ENCODE measurements around the gene LMO7.

LMO7 gene

DNA sequence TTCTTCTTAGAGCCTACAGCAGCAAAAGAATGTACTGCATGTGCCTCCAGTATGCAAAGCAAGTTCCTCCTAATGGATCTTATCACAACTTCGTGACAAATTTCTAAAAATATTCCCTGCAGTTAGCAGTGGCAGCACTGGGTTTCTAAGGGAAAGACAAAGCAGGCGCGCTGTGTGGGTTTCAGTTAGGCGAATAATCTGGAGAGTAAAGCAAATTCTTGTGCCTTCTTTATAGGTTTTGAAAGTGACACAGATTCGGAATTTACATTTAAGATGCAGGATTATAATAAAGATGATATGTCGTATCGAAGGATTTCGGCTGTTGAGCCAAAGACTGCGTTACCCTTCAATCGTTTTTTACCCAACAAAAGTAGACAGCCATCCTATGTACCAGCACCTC lies 167.9 kb downstream of the LMO7 start:
- TF ChIP-seq, protein P1, sequence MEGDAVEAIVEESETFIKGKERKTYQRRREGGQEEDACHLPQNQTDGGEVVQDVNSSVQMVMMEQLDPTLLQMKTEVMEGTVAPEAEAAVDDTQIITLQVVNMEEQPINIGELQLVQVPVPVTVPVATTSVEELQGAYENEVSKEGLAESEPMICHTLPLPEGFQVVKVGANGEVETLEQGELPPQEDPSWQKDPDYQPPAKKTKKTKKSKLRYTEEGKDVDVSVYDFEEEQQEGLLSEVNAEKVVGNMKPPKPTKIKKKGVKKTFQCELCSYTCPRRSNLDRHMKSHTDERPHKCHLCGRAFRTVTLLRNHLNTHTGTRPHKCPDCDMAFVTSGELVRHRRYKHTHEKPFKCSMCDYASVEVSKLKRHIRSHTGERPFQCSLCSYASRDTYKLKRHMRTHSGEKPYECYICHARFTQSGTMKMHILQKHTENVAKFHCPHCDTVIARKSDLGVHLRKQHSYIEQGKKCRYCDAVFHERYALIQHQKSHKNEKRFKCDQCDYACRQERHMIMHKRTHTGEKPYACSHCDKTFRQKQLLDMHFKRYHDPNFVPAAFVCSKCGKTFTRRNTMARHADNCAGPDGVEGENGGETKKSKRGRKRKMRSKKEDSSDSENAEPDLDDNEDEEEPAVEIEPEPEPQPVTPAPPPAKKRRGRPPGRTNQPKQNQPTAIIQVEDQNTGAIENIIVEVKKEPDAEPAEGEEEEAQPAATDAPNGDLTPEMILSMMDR (conservative IDR thresholded peaks at IDR 0.05; ENCODE audit: control insufficient read depth, insufficient read depth, low read depth, low read length): no peak
- DNase-seq (ENCODE audit: low read depth): no peak
- H3K4me3 ChIP-seq (ENCODE audit: control insufficient read depth, low read depth, low read length): no peak overlapping the region

- no peak for DNase-seq (ENCODE audit: low read depth)
- TF ChIP-seq, protein P1 (conservative IDR thresholded peaks at IDR 0.05; ENCODE audit: control insufficient read depth, insufficient read depth, low read depth, low read length): no peak
- no peak overlapping the region for H3K4me3 ChIP-seq (ENCODE audit: control insufficient read depth, low read depth, low read length)
Observed at GRCh38 chr13:75804605-75805004, 168.5 kb downstream of the LMO7 start.

DNA sequence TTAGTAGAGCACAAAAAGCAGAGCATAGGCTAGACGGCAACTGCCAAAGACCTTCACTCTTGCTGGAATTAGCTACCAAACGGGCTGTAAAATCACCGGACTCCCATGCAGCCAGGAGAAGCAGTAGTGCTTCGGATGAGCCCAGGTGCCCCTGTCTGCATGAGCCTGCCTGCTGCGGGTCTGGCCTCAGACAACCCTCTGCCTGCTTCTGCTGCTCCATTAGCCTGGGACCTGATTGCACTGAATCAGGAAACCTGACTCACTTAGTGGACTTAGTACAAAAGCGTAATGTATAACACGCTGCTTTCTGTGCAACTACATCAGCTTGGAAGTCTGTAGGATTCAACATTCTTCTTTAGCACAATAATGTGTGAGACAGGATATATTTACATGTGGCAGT lies 170.0 kb downstream of the LMO7 start:
- no peak overlapping the region for H3K4me3 ChIP-seq (ENCODE audit: control insufficient read depth, low read depth, low read length)
- TF ChIP-seq, protein P1 (conservative IDR thresholded peaks at IDR 0.05; ENCODE audit: control insufficient read depth, insufficient read depth, low read depth, low read length): no peak
- no peak for DNase-seq (ENCODE audit: low read depth)

GRCh38 chr13:75811361-75811760 lies 175.2 kb downstream of the LMO7 start:
- TF ChIP-seq, protein P1 (conservative IDR thresholded peaks at IDR 0.05; ENCODE audit: control insufficient read depth, insufficient read depth, low read depth, low read length): no peak
- H3K4me3 ChIP-seq (ENCODE audit: control insufficient read depth, low read depth, low read length): no peak overlapping the region
- no peak for DNase-seq (ENCODE audit: low read depth)

GRCh38 chr13:75811841-75812240 lies 175.7 kb downstream of the LMO7 start:
- TF ChIP-seq, protein P1 (conservative IDR thresholded peaks at IDR 0.05; ENCODE audit: control insufficient read depth, insufficient read depth, low read depth, low read length): no peak
- DNase-seq (ENCODE audit: low read depth): no peak
- H3K4me3 ChIP-seq (ENCODE audit: control insufficient read depth, low read depth, low read length): no peak overlapping the region

DNA sequence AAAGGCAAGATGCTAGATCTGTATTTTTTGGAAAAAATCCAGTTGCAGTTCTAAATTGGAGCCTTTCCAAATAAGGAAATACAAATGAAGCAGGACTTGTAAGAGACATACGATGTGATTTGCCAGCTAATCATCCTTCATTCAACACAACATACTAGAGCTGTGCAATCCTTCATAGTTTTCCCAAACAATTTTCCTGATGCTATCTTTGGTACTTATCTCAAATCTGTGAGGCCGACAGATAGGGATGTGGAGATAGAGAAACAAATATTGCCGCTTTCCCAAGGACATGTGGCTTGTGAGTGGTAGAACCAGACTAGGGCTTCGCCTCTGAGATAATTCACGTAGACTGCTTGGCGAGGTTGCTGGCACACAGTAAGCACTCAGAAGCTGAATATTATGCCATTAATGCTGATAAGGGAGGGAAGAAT lies 176.6 kb downstream of the LMO7 start:
- TF ChIP-seq, protein P1 (conservative IDR thresholded peaks at IDR 0.05; ENCODE audit: control insufficient read depth, insufficient read depth, low read depth, low read length): no peak
- H3K4me3 ChIP-seq (ENCODE audit: control insufficient read depth, low read depth, low read length): no peak overlapping the region
- DNase-seq (ENCODE audit: low read depth): peak; percentile 16

DNA sequence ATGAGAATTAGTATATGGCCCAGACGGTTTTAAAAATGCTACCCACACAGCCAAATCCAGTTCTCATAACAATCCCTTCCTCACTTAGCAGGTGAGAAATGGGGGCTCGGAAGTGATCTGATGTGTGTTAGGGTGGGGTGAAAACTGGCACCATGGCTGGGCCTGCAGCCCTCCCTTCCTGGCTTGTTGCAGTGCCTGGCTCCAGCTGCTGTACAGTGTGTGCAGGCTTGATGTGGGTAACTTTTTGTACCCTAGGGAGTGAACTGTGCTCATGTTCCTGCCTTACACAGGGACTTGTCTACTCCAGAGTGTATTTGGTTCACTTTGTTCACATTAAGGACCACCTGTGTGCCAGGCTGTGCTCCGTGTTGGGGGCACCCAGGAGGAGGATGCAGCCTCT lies 177.2 kb downstream of the LMO7 start:
- TF ChIP-seq, protein P1 (conservative IDR thresholded peaks at IDR 0.05; ENCODE audit: control insufficient read depth, insufficient read depth, low read depth, low read length): no peak
- no peak overlapping the region for H3K4me3 ChIP-seq (ENCODE audit: control insufficient read depth, low read depth, low read length)
- no peak for DNase-seq (ENCODE audit: low read depth)
